K562 (cell line): Measurements from ENCODE around the gene ZNF891. TPM values are rescaled to one million over a fixed set of nuclear protein-coding genes. Genes with fewer than 3 reads are reported as not detected.

Experiments used
- HMGN3 ChIP-seq: IDR thresholded peaks from 2 replicates; pipeline ENCODE4 v1.6.1; 2011; ENCODE audit warnings: borderline replicate concordance, low read depth, mild to moderate bottlenecking, mixed read lengths, low read length; ENCODE audit not compliant: insufficient read length; ENCODE audit errors: extremely low read depth
- MYBL2 ChIP-seq, 2 experiments: fragments of 450-650 bp in 1 of 2; sonication (generic) in 1 of 2; formaldehyde crosslinking in 1 of 2; IDR thresholded peaks; 2 replicates each; pipeline versions ENCODE4 v1.6.1 to v1.8.1; 2017 to 2022; ENCODE audit warnings: borderline replicate concordance in 1 of 2, inconsistent platforms in 1 of 2, low read depth in 1 of 2, mild to moderate bottlenecking in 1 of 2, missing genetic modification reagents in 1 of 2, moderate library complexity in 1 of 2
- PHB2 ChIP-seq: fragments of 450-650 bp; IDR thresholded peaks from 2 replicates; pipeline ENCODE4 v1.6.1; 2017; ENCODE audit warnings: low read depth
- POLR2AphosphoS2 ChIP-seq: IDR thresholded peaks from 2 replicates; pipeline ENCODE4 v1.6.1; 2012; ENCODE audit warnings: low read length, improper control_type of control experiment
- SMC3 ChIP-seq: conservative IDR thresholded peaks from 2 replicates; pipeline ENCODE4 v1.6.1; 2011; ENCODE audit warnings: low read depth, low read length, improper control_type of control experiment; ENCODE audit not compliant: insufficient read depth
- TCFL5 ChIP-seq: fragments of 250-450 bp; sonication (Bioruptor Pico); conservative IDR thresholded peaks from 2 replicates; pipeline ENCODE4 v1.6.1; 2021; ENCODE audit warnings: mild to moderate bottlenecking, moderate library complexity, matching md5 sums
- ZBTB8A ChIP-seq: fragments of 450-650 bp; IDR thresholded peaks from 2 replicates; pipeline ENCODE4 v1.6.1; 2018; ENCODE audit warnings: mild to moderate bottlenecking, moderate library complexity; ENCODE audit not compliant: partially characterized antibody
- ZNF146 ChIP-seq: IDR thresholded peaks from one replicate; pipeline ENCODE4 v1.6.1; 2018; ENCODE audit warnings: missing compliant biosample characterization; ENCODE audit not compliant: unreplicated experiment
- ZNF232 ChIP-seq: sonication (generic); formaldehyde crosslinking; IDR thresholded peaks from 2 replicates; pipeline ENCODE4 v1.8.0; 2022; ENCODE audit warnings: mild to moderate bottlenecking, missing genetic modification reagents
- ZNF24 ChIP-seq: fragments of 450-650 bp; IDR thresholded peaks from 2 replicates; pipeline ENCODE4 v1.6.1; 2016
- polyA plus RNA-seq, 8 experiments: library from polyadenylated mRNA; depleted of rRNA in 4 of 8; stranded (reverse) in 5 of 8; unstranded in 3 of 8; fragments of >200 nt; fragmentation: Nextera tagmentation in 2 of 8; fragmentation: Illumina TruSeq in 1 of 8; extraction: Ambion mirVana in 2 of 8; extraction: Trizol in 1 of 8; gene quantifications; 2 replicates each; pipeline versions ENCODE4 v1.2.1 to v1.2.3, GENCODE V29; 2011 to 2014; ENCODE audit warnings: inconsistent platforms in 1 of 8, missing spikeins in 1 of 8
- total RNA-seq, 7 experiments: library from RNA; depleted of rRNA in 6 of 7; stranded (reverse); fragments of >200 nt in 6 of 7; fragmentation: Illumina TruSeq in 2 of 7; extraction: Trizol in 2 of 7; gene quantifications; 2 replicates each; pipeline versions ENCODE4 v1.2.1 to v1.2.3, GENCODE V29; 2011 to 2021; ENCODE audit warnings: low replicate concordance in 1 of 7
- TF ChIP-seq, protein P1 (sequence below): fragments of 450-650 bp; formaldehyde crosslinking; IDR thresholded peaks from 2 replicates; pipeline ENCODE4 v1.4.0; 2020; ENCODE audit warnings: mild to moderate bottlenecking, mixed read lengths
- TF ChIP-seq, protein P2 (sequence below): fragments of 450-650 bp; formaldehyde crosslinking; IDR thresholded peaks from 2 replicates; pipeline ENCODE4 v1.4.0; 2020; ENCODE audit warnings: mild to moderate bottlenecking, moderate library complexity
- TF ChIP-seq, protein P3 (sequence below): sonication (generic); formaldehyde crosslinking; IDR thresholded peaks from 2 replicates; pipeline ENCODE4 v1.5.0; 2020; ENCODE audit warnings: missing genetic modification reagents

ZNF891 gene
- total and polyA plus RNA-seq, 9 of the 15 experiments (the other 6 are each of a cell fraction or from before 2014, with no cell fraction given), result 0.41 to 2.0 (median 1.3) TPM

DNA sequence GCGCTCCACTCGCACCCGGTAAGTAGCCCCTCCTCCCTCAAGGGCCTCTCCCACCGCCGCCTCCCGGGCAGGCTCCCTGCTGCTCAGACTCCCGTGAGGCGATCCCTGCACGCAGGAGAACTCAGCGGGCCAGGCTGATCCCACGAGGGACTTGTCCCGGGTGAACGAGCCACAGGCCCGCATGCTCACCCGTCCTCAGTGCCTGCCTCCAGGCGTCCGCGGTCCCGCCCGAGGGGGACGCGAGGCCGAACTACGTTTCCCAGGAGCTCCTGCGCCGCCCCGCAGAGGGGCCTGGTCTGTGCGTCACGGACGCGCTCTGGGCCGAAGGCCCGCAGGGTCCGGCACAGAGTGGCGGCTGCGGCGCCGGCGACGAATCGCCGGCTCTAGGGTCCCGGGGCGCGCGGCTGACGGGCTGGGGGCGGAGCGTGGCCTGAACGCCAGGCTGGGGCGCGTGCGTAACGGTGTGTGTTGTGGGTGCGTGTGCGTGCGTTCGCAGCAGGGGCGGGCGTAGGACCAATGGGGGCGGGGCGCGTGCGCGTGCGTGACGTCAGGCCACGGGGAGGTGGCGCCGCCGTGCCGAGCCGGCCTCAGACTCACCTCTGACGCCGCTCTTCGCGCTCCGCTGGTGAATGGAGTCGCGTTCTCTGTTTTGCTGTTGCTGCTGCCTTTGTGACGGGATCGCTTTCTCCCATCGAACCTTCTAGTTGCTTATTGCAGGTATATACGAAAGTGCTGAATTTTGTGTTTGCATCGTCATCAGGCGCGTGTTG is at the start of gene ZNF891, which contains the start of gene ZNF10 (continued):
- TF ChIP-seq PHB2, result no peak
- no peak for TF ChIP-seq POLR2AphosphoS2
- 0 out of 2 replicates have a peak, but pooled peaks have one; percentile 55 for TF ChIP-seq ZNF232 (CRISPR knock-in tag)
- no peak for TF ChIP-seq ZNF24
- no peak for TF ChIP-seq ZBTB8A
- TF ChIP-seq MYBL2 (IDR thresholded peaks at IDR 0.05; ENCODE audit: low read depth), result no peak
- TF ChIP-seq MYBL2 (CRISPR knock-in tag; IDR thresholded peaks at IDR 0.05; ENCODE audit: borderline replicate concordance), result no peak
- no peak for TF ChIP-seq TCFL5 (CRISPR knock-in tag)
- TF ChIP-seq, protein P1, sequence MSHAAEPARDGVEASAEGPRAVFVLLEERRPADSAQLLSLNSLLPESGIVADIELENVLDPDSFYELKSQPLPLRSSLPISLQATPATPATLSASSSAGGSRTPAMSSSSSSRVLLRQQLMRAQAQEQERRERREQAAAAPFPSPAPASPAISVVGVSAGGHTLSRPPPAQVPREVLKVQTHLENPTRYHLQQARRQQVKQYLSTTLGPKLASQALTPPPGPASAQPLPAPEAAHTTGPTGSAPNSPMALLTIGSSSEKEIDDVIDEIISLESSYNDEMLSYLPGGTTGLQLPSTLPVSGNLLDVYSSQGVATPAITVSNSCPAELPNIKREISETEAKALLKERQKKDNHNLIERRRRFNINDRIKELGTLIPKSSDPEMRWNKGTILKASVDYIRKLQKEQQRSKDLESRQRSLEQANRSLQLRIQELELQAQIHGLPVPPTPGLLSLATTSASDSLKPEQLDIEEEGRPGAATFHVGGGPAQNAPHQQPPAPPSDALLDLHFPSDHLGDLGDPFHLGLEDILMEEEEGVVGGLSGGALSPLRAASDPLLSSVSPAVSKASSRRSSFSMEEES (CRISPR knock-in tag), result no peak
- TF ChIP-seq, protein P2, sequence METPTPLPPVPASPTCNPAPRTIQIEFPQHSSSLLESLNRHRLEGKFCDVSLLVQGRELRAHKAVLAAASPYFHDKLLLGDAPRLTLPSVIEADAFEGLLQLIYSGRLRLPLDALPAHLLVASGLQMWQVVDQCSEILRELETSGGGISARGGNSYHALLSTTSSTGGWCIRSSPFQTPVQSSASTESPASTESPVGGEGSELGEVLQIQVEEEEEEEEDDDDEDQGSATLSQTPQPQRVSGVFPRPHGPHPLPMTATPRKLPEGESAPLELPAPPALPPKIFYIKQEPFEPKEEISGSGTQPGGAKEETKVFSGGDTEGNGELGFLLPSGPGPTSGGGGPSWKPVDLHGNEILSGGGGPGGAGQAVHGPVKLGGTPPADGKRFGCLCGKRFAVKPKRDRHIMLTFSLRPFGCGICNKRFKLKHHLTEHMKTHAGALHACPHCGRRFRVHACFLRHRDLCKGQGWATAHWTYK, result peak; percentile 60; the same call in 1 of the 2 replicates
- TF ChIP-seq ZNF146 (CRISPR knock-in tag), result no peak
- TF ChIP-seq, protein P3, sequence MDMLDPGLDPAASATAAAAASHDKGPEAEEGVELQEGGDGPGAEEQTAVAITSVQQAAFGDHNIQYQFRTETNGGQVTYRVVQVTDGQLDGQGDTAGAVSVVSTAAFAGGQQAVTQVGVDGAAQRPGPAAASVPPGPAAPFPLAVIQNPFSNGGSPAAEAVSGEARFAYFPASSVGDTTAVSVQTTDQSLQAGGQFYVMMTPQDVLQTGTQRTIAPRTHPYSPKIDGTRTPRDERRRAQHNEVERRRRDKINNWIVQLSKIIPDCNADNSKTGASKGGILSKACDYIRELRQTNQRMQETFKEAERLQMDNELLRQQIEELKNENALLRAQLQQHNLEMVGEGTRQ (CRISPR knock-in tag), result peak; percentile 48; the same call in 1 of the 2 replicates
- TF ChIP-seq HMGN3, result peak; percentile 85
- TF ChIP-seq SMC3, result no peak
